HUES64 (cell line): ENCODE data around the gene MAP1LC3A.
"Not testable (repeated sequence)": the region's sequence is repeated elsewhere in the genome, so short reads cannot be mapped to it uniquely, and the experiment has no call there.

Experiments
- H3K27ac ChIP-seq: 2 replicates; pipeline ENCODE4 v1.7.0; 2013; ENCODE audit warnings: low read depth, low read length, inconsistent platforms
- H3K27me3 ChIP-seq: 2 replicates; pipeline ENCODE4 v1.6.1; 2013; ENCODE audit warnings: mild to moderate bottlenecking, low read length; ENCODE audit not compliant: insufficient read depth
- H3K36me3 ChIP-seq: 2 replicates; pipeline ENCODE4 v1.6.1; 2013; ENCODE audit warnings: mild to moderate bottlenecking, low read length; ENCODE audit not compliant: insufficient read depth
- H3K4me1 ChIP-seq: 2 replicates; pipeline ENCODE4 v1.6.1; 2013; ENCODE audit warnings: mild to moderate bottlenecking, low read length, moderate library complexity; ENCODE audit not compliant: insufficient read depth
- H3K4me3 ChIP-seq: 2 replicates; pipeline ENCODE4 v1.5.1; 2013; ENCODE audit warnings: mild to moderate bottlenecking, low read length, moderate library complexity
- H3K9ac ChIP-seq: 2 replicates; pipeline ENCODE4 v1.6.1; 2013; ENCODE audit warnings: mild to moderate bottlenecking, low read depth, low read length
- H3K9me3 ChIP-seq: 2 replicates; pipeline ENCODE4 v1.6.1; 2013; ENCODE audit warnings: low read depth, low read length; ENCODE audit not compliant: insufficient read depth
- WGBS: fragments of 150-250, 120-280 bp; methylation state at CpG from one replicate; pipeline ENCODE4 v1.1.7; 2013; ENCODE audit warnings: missing lambda C conversion rate; 5-methylcytosine and 5-hydroxymethylcytosine counted together

MAP1LC3A gene

GRCh38 chr20:34517114-34517505, 41.4 kb upstream of the MAP1LC3A start:
- 13% methylated on average over 2 of the region's 3 CpGs for WGBS
- no peak overlapping the region; the same call in 1 of the 2 replicates for H3K27ac ChIP-seq

GRCh38 chr20:34518863-34519262, 39.7 kb upstream of the MAP1LC3A start:
- H3K27ac ChIP-seq, H3K9ac ChIP-seq, H3K27me3 ChIP-seq, H3K9me3 ChIP-seq, H3K4me1 ChIP-seq, H3K4me3 ChIP-seq: not testable (repeated sequence)
- H3K36me3 ChIP-seq = peaks cover 11% of the 10 kb centered on the region
- 97% methylated on average over 7 of the region's 7 CpGs for WGBS

More at GRCh38 chr20:34517114-34517505, 41.4 kb upstream of the MAP1LC3A start:
- Histone ChIP-seq H3K36me3 (peaks cover 14% of the 10 kb centered on the region), H3K27me3 (no peaks in the 10 kb centered on the region), H3K9me3 (no peaks in the 10 kb centered on the region), H3K4me3 (peak overlapping the region; percentile 95), H3K9ac (peak overlapping the region; percentile 80), H3K4me1 (peaks cover 9% of the 10 kb centered on the region; the same call in 1 of the 2 replicates)

GRCh38 chr20:34519841-34520240, 38.7 kb upstream of the MAP1LC3A start:
- H3K9ac ChIP-seq, H3K27ac ChIP-seq, H3K4me3 ChIP-seq, H3K4me1 ChIP-seq, H3K9me3 ChIP-seq, H3K27me3 ChIP-seq: not testable (repeated sequence)
- 95% methylated on average over 10 of the region's 10 CpGs for WGBS
- H3K36me3 ChIP-seq = peaks cover 15% of the 10 kb centered on the region

GRCh38 chr20:34522969-34523871, 35.3 kb upstream of the MAP1LC3A start:
- peak overlapping the region; percentile 7; the same call in 1 of the 2 replicates for H3K27ac ChIP-seq
- H3K9me3 ChIP-seq = no peaks in the 10 kb centered on the region
- no peaks in the 10 kb centered on the region for H3K27me3 ChIP-seq
- H3K4me3 ChIP-seq = no peak overlapping the region
- WGBS = 62% methylated on average over 17 of the region's 17 CpGs
- H3K9ac ChIP-seq = no peak overlapping the region
- no peaks in the 10 kb centered on the region for H3K4me1 ChIP-seq
- H3K36me3 ChIP-seq = peaks cover 42% of the 10 kb centered on the region

- Histone ChIP-seq H3K9me3 (no peaks in the 10 kb centered on the region), H3K4me1 (no peaks in the 10 kb centered on the region), H3K4me3 (no peak overlapping the region), H3K9ac (no peak overlapping the region), H3K36me3 (peaks cover 49% of the 10 kb centered on the region), H3K27me3 (no peaks in the 10 kb centered on the region), H3K27ac (no peak overlapping the region)
- 95% methylated on average over 11 of the region's 11 CpGs for WGBS
Observed at GRCh38 chr20:34524426-34524825, 34.1 kb upstream of the MAP1LC3A start.

- H3K36me3 ChIP-seq = peaks cover 51% of the 10 kb centered on the region
- H3K4me1 ChIP-seq = no peaks in the 10 kb centered on the region
- H3K9ac ChIP-seq = no peak overlapping the region
- no peak overlapping the region for H3K4me3 ChIP-seq
- H3K9me3 ChIP-seq = no peaks in the 10 kb centered on the region
- WGBS = 93% methylated on average over 7 of the region's 7 CpGs
- H3K27ac ChIP-seq = no peak overlapping the region
- no peaks in the 10 kb centered on the region for H3K27me3 ChIP-seq
Observed at GRCh38 chr20:34525342-34525708, 33.2 kb upstream of the MAP1LC3A start.

- Histone ChIP-seq H3K4me1 (no peaks in the 10 kb centered on the region), H3K36me3 (peaks cover 56% of the 10 kb centered on the region), H3K27me3 (no peaks in the 10 kb centered on the region), H3K9me3 (no peaks in the 10 kb centered on the region), H3K9ac (no peak overlapping the region), H3K27ac (no peak overlapping the region), H3K4me3 (no peak overlapping the region)
- WGBS = 86% methylated on average over 14 of the region's 14 CpGs
Observed at GRCh38 chr20:34525709-34526416, 32.7 kb upstream of the MAP1LC3A start.

GRCh38 chr20:34526466-34526865, 32.1 kb upstream of the MAP1LC3A start:
- peaks cover 59% of the 10 kb centered on the region for H3K36me3 ChIP-seq
- 97% methylated on average over 4 of the region's 5 CpGs for WGBS
- no peak overlapping the region for H3K4me3 ChIP-seq
- no peak overlapping the region for H3K27ac ChIP-seq
- H3K27me3 ChIP-seq = no peaks in the 10 kb centered on the region
- no peaks in the 10 kb centered on the region for H3K9me3 ChIP-seq
- H3K4me1 ChIP-seq = no peaks in the 10 kb centered on the region
- no peak overlapping the region for H3K9ac ChIP-seq

GRCh38 chr20:34527016-34527415, 31.5 kb upstream of the MAP1LC3A start:
- Histone ChIP-seq H3K27ac (no peak overlapping the region), H3K4me1 (no peaks in the 10 kb centered on the region), H3K9ac (no peak overlapping the region), H3K9me3 (no peaks in the 10 kb centered on the region), H3K4me3 (no peak overlapping the region), H3K36me3 (peaks cover 63% of the 10 kb centered on the region), H3K27me3 (no peaks in the 10 kb centered on the region)
- 97% methylated on average over 10 of the region's 10 CpGs for WGBS

GRCh38 chr20:34528921-34529297, 29.6 kb upstream of the MAP1LC3A start:
- H3K27ac ChIP-seq = no peak overlapping the region
- no peaks in the 10 kb centered on the region for H3K4me1 ChIP-seq
- 97% methylated on average over 5 of the region's 5 CpGs for WGBS
- peaks cover 76% of the 10 kb centered on the region for H3K36me3 ChIP-seq
- no peaks in the 10 kb centered on the region for H3K9me3 ChIP-seq
- H3K4me3 ChIP-seq = no peak overlapping the region
- H3K27me3 ChIP-seq = no peaks in the 10 kb centered on the region
- no peak overlapping the region for H3K9ac ChIP-seq

- Histone ChIP-seq H3K36me3 (peaks cover 79% of the 10 kb centered on the region), H3K9ac (no peak overlapping the region)
- 95% methylated on average over 3 of the region's 3 CpGs for WGBS
Observed at GRCh38 chr20:34529742-34530141, 28.8 kb upstream of the MAP1LC3A start.

More at GRCh38 chr20:34529742-34530141, 28.8 kb upstream of the MAP1LC3A start:
- Histone ChIP-seq H3K4me1 (no peaks in the 10 kb centered on the region), H3K9me3 (no peaks in the 10 kb centered on the region), H3K27ac (no peak overlapping the region), H3K4me3 (no peak overlapping the region), H3K27me3 (no peaks in the 10 kb centered on the region)
